ENCODE results near the gene CD164L2.

Gene CD164L2

DNA sequence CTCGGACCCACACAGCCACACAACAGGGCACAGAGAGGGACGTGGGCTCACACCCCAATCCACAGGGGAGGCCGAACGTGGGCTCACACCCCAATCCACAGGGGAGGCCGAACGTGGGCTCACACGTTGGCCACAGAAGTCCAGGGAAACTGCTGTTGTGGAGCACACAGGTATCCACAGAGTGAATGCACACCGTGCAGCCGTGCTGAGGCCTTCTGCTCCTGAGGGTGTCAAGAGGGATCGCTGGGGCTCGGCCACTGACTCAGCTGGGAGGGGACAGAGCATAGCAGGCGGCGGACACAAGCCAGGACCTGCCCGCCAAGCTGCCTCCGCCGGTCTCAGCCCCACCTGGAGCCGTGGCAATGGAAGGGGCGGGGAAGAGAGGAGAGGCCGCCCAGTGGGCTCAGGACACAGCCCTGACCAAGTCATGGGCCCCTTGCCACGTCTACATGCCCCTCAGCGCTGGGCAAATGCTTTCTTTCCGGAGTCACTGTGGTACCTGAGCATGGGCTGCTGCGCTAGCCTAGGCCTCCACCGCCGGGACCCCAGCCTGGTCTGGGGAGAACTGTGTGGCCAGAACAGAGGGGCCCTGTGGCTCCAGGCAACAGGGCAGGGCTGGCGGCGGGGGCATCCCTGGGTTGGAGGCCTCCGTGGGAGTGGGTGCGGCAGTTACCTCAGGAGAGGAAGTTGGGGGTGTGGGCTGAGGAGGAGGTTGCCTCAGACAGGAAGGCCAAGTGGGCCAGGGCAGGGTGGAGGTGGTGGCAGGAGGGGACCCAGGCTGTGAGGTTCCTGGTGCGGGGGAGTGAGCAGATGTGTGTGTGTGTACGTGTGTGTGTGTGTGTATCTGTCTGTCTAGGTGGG is 40.1 kb downstream of the CD164L2 start:
- peak; percentile 89 for DNase-seq

DNA sequence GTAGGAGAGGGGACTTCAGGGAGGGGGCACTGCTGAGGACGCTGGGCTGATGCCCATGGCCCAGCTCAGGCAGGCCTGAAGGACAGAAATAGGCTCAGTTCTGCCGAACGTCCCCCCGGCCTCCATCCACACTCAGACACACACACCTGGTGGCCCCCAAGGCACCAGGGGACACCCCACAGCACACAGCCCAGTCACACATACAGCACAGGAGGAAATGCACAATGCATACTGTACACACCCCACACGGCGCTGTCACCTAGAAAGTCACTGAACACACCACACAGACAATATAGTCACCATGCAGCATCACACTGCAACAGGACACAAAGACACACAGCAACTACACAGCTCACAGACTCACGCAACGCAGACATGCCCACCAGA is 40.7 kb downstream of the CD164L2 start:
- DNase-seq = peak; percentile 24

DNA sequence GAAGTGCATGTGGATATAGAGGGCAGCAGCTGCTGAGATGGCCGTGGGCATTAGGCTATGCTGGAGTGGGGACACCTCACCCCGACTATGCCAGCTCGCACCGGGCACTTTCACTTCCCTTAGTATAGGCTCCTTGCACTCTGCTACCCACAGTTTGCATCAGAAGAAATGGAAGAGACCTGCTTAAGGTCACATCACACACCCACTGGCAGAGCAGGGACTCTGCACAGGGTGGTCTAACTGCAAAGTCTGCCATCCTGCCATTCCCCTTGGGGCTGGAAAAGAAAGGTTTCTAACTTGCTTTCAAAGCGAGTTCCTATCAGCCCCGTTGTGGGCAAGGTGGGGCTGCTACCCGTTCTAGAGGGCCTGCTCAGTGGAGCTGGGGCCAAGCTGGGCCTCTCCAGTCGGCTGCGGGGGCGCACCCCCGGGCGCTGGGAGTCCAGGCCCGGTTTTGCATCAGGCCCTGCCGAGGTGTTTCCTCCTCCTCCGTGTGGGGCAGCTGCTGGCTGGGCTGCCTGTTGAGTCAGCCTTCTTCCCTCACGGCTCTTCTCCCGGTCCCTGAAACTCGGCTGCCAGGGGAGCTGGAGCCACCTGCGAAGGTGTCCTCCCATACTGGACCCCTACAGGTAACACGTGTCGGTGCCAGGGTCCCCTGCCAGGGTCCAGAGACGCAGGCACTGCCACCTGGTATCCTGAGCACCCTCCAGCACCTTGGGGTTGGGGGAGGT is 41.4 kb downstream of the CD164L2 start, which contains the start of gene SYTL1:
SYTL1 (plus strand) TSS at position 498 of the 728 bp plus-strand sequence. CDS start 3,313 bp downstream, outside the sequence.
- peak; percentile 67 for DNase-seq

DNA sequence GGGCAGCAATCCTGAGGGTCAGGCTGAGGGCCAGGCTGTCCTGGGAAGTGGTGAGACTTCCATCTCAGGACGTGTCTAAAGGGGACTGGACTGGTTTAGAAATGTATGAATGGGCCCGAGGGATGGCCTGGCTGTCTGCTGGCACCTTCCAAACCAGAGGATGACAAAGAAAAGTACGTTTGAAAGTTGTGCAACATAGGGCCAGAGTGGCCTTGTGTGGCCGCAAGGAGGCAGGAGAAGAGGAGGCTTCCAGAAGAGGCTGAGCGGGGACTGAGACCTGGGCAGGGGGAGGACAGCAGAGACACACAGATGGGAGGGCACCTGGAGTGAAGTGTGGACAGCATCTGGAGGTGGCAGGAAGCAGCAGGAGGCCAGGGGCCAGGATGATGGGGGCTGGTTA is 43.9 kb downstream of the CD164L2 start:
- DNase-seq = no peak

DNA sequence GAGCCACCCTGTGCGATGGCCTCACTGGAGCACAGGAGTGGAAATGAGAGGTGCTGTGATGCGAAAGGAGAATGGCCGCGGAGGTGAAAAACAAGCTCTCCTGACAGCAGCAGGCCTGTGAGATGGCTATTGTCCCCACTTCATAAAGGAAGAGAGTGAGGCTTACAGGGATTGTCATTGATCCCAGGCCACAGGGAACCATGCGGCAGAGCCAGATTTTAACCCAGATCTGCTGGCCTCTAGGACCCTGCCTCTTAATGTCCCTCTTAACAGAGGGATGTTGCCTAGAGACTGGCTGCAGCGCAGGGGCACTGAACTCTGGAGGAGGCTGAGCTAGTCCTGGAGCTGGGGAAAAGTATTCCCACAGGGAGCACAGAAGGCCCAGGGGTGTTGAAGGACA is 44.4 kb downstream of the CD164L2 start:
- no peak for DNase-seq

DNA sequence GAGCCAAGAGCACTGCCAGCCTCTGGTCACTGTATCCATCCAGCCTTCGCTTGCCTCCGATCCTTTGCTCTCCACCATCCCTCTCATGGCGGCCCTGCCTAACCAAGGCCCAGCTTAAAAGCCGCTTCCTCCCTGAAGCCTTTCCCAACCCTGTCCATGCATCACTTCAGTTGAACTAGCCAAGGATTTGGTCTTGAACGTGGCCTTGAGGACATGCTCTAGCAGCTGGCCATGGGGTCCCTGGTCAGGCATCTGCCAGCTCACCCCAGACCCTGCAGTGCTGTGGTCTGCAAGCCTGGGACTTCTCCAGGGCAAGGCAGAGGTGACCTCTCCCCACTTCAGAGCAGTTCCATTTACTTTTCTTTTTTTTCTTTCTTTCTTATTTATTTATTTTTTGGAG is 46.4 kb downstream of the CD164L2 start:
- DNase-seq = no peak

DNA sequence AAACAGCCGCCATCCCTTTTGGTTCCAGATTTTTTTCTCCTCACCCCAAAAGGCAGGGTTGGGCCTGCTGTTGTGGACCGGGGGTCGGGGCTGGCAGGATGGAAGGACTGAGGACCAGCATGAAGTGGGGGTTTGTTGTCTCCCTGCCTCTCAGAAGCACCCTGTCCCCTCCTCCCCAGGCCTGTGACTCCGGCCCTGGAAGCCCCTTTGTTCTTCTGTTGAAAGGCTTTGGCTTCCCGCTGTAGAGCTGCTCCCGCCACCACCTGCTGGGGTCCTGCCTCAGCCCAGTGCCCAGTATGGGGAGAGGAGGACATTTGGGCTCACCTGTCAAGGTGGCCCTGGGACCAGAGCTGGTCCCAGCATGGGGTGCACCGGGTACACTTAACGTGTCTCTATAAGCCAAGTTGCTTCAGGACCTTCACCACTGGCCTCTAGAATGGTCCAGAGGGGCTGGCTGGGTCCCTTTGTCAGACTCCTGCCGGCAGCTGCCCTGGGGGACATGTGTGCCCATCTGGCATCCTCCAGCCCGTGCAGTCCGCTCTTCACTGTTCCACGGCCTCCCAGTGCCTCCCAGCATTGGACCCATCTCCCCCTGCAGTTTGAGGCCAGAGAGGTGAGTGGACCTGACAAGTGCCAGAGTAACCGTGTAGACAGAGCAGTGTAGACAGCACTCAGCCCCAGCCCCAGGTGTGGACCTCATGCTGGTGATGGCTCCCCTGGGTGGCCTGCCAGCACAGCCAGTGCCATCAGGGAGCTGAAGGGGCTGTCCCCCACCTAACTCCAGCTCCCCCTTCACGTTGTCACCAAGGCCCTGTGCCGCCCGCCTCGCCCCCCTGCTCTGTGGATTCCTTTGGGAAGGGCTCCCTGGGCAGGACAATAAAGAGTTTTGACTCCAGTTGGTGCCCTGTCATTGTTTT is 47.4 kb downstream of the CD164L2 start:
- no peak for DNase-seq

DNA sequence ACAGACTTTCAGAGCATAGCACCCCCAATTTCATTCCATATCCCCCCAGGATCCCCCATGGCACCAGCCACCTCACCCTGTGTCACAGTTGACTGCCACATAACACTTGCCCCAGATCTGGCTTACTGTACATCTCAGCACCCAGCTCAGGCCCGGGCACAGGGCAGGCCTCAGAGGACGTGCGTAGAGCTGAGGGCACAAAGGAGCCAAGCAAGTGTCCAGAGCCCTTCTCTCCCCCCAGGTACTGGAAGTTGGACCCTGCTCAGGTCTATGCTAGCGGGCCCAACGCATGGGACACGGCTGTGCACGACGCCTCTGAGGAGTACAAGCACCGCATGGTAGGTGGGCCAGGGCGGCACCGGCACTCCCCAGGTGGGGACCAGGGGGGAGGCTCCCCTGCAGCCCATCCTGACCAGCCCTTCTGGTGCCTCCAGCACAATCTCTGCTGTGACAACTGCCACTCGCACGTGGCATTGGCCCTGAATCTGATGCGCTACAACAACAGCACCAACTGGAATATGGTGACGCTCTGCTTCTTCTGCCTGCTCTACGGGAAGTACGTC is 49.3 kb downstream of the CD164L2 start:
- DNase-seq = no peak

DNA sequence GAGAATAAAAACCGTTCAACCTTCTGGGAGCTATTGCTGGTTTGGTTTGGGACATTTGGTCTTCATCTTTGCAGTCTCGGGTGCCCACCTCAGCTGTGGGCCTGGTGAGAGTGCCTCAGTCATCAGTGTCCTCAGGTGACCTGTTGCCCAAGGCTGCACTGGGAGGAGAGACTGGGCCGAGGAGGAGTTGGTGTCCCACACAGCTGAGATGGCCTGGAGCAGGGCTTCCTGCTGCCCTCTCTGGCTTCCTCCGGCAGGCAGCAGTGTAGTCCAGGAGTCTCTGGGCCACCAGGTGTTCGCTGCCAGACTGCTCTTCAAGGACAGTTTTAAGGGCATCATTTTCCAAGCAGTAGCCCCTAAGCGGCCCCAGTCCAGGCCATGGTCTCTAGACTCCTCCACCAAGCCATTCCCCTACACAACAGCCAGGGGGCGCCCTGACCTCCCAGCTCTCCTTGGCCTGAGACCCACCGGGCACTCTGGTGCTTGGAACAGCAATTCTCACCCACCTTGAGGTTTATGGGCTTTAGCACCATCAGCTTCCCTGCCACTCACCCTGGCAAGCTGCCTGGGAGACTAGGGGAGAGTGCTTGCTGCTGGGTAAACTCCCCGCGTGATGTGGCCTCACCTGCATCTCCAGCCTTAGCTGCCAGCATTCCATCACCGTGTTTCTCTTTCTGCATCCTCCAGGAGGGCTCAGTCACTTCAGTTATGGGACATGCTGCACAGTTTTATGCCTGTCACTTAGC is 50.4 kb downstream of the CD164L2 start:
- DNase-seq = peak; percentile 49

DNA sequence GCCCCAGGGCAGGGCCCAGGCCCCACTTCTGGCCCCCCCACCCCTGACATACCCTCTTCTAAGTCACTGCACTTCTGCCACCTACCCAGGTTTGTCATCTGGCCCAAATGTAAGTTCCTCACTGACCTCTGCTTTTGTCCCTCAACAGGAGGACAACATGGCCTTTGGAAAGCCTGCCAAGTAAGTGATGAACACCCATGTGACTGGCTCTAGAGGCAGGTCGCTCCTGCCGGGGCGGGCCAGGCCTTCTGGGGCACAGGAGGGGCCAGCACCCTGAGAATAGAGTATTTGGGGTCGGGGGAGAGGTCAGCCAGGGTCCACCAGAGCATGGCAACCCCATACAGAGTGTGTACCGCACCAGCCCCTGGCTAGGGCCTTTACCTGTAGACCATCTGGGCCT is 51.2 kb downstream of the CD164L2 start:
- no peak for DNase-seq

DNA sequence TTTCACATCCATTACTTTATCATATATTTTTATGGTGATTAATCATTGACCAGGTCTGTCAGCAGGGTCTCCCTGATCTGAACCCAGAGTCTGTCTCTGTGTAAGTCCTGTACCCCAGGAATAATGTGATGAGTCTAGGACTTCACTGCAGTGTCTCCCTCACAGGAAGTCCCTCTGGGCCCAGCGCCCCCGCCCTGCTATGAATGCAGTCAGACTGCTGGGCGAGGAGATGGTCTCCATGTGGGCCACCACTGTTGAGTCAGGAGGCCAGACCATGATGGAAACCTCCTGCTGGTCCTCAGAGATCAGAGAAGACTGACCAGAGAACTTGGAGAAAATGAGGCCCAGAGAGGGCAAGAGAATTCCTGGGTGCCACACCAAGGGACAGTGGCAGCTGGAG is 51.7 kb downstream of the CD164L2 start:
- DNase-seq = no peak

DNA sequence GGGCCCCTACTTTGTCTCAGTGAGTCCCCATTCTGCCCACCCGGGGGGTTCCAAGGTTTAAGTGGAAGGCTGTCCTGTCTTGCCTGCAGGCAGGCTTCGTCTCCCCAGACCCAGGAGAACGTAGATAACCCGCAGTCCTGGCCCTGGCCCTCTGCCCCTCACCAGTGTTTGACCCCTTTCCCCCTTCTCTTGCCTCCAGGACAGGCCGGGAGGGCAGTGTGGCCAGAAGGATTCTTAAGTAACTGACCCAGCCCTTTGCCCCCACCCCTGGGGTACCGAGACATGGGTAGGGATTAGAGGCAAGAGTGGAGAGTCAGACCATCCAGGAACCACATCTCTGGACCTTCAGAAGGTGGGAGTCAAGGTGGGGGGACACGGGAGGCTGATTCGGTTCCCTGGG is 52.3 kb downstream of the CD164L2 start:
- no peak for DNase-seq

Data from central memory CD4-positive, alpha-beta T cell (primary cell).